Gastrocnemius medialis (tissue), 4 donors: Measurements from ENCODE around the gene NTRK1. TPM values are rescaled to one million over a fixed set of nuclear protein-coding genes. Genes with fewer than 3 reads are reported as not detected.

Source experiments
- ATAC-seq, 2 donors: fragments of 150-250 bp; one replicate each; pipeline ENCODE4 v1.9.1; 2016
- DNase-seq, 2 donors: peaks; one replicate each; pipeline ENCODE4 v3.0.0-alpha.2; 2019
- H3K27ac ChIP-seq, 4 donors: fragments of 200-600 bp; sonication (generic); 1 replicate in 1 of 4; 2 replicates in 3 of 4; pipeline ENCODE4 v1.5.1; 2016 to 2018; ENCODE audit warnings: mild to moderate bottlenecking in 2 of 4, moderate library complexity in 1 of 4
- H3K27me3 ChIP-seq, 3 donors: fragments of 200-600 bp; sonication (generic) in 2 of 3; 1 replicate in 1 of 3; 2 replicates in 2 of 3; pipeline versions ENCODE4 v1.5.1 to v1.6.0; 2016 to 2019; ENCODE audit warnings: mild to moderate bottlenecking in 1 of 3, moderate library complexity in 1 of 3
- H3K36me3 ChIP-seq, 2 donors: fragments of 200-600 bp; sonication (generic) in 1 of 2; one replicate each; pipeline ENCODE4 v1.5.1; 2017 to 2018
- H3K4me1 ChIP-seq, 2 donors: fragments of 200-600 bp; sonication (generic) in 1 of 2; one replicate each; pipeline ENCODE4 v1.5.1; 2016 to 2017; ENCODE audit warnings: mild to moderate bottlenecking in 2 of 2
- H3K4me3 ChIP-seq, 4 donors: fragments of 200-600 bp; sonication (generic) in 3 of 4; 1 replicate in 1 of 4; 2 replicates in 3 of 4; pipeline ENCODE4 v1.5.1; 2016 to 2019; ENCODE audit warnings: mild to moderate bottlenecking in 2 of 4
- H3K9me3 ChIP-seq, 3 donors: fragments of 200-600 bp; sonication (generic) in 2 of 3; 1 replicate in 1 of 3; 2 replicates in 2 of 3; pipeline ENCODE4 v1.5.1; 2016 to 2019
- CTCF ChIP-seq, 5 experiments: fragments of 450-650 bp in 3 of 5; fragments of 200-600 bp in 2 of 5; sonication (generic) in 2 of 5; IDR thresholded peaks in 4 of 5; conservative IDR thresholded peaks in 1 of 5; 1 replicate in 4 of 5; 2 replicates in 1 of 5; pipeline ENCODE4 v1.5.1; 2016 to 2019; ENCODE audit warnings: antibody characterized with exemption in 5 of 5, mild to moderate bottlenecking in 3 of 5, moderate library complexity in 3 of 5
- POLR2A ChIP-seq, 2 donors: fragments of 450-650 bp; IDR thresholded peaks; one replicate each; pipeline ENCODE4 v1.6.1; 2017; ENCODE audit warnings: antibody characterized with exemption in 2 of 2, mild to moderate bottlenecking in 2 of 2, moderate library complexity in 2 of 2
- in situ Hi-C, 4 donors: fragments of 200-750 bp; cut with MboI; loops; one replicate each; pipeline versions ENCODE4 v1.15.0 to v1.8.0; 2017; ENCODE audit warnings: low sequenced_read_pairs in 4 of 4
- intact Hi-C: fragments of 100-400 bp; cut with DNase I; formaldehyde crosslinking; loops from one replicate; pipeline ENCODE4 v1.15.1; 2023; ENCODE audit warnings: low total_unique reads
- total RNA-seq, 4 donors: library from RNA; depleted of rRNA; stranded (reverse); fragments of >200 nt; gene quantifications; one replicate each; pipeline versions ENCODE4 v1.1.0 to v1.2.3, GENCODE V29; 2016

The NTRK1 gene
- total RNA-seq, 4 donors from 2014 or later, result 0.13 to 0.22 TPM; not detected in 2

GRCh38 chr1:156840186-156840897, 20.3 kb upstream of the NTRK1 start:
- Histone ChIP-seq H3K27ac (no peak overlapping the region), H3K27me3 (peaks cover 16 to 30% (median 22%) of the 10 kb centered on the region in 3 donors), H3K36me3 (no peaks in the 10 kb centered on the region), H3K9me3 (no peaks in the 10 kb centered on the region), H3K4me3 (no peak overlapping the region), H3K4me1 (no peaks in the 10 kb centered on the region)
- ATAC-seq (no peak), DNase-seq (no peak)
- TF ChIP-seq POLR2A (IDR thresholded peaks at IDR 0.05) (no peak), CTCF (IDR thresholded peaks at IDR 0.05 in 4 of 5, conservative IDR thresholded peaks at IDR 0.05 in 1 of 5) (no peak)
- intact Hi-C loops (no loop called here), in situ Hi-C loops (no loop called here)

DNA sequence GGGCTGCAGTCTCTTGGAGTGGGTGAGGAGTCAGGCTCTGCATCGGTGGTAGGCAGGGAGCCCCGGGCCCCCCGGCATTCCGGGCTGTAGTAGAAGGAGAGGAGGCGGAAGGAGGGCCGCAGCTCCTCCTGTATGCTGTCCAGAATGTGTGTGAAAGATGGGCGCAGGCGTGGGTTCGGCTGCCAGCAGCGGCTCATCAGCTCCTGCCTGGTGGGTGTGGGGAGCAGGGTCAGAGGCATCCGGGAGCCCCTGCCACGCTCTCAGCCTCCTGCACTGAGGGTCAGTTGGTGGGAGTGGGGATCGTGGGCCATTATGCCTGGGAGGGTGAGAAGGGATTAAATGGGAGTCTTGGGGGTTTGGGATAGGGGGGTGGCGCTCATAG, 19.8 kb upstream of the NTRK1 start:
- in situ Hi-C loops (no loop called here), intact Hi-C loops (no loop called here)
- Histone ChIP-seq H3K36me3 (no peaks in the 10 kb centered on the region), H3K27ac (no peak overlapping the region), H3K4me3 (no peak overlapping the region), H3K9me3 (no peaks in the 10 kb centered on the region), H3K27me3 (peaks cover 17 to 34% (median 28%) of the 10 kb centered on the region in 3 donors), H3K4me1 (no peaks in the 10 kb centered on the region)
- TF ChIP-seq POLR2A (IDR thresholded peaks at IDR 0.05) (no peak), CTCF (IDR thresholded peaks at IDR 0.05 in 4 of 5, conservative IDR thresholded peaks at IDR 0.05 in 1 of 5) (no peak)
- DNase-seq (no peak), ATAC-seq (no peak)

DNA sequence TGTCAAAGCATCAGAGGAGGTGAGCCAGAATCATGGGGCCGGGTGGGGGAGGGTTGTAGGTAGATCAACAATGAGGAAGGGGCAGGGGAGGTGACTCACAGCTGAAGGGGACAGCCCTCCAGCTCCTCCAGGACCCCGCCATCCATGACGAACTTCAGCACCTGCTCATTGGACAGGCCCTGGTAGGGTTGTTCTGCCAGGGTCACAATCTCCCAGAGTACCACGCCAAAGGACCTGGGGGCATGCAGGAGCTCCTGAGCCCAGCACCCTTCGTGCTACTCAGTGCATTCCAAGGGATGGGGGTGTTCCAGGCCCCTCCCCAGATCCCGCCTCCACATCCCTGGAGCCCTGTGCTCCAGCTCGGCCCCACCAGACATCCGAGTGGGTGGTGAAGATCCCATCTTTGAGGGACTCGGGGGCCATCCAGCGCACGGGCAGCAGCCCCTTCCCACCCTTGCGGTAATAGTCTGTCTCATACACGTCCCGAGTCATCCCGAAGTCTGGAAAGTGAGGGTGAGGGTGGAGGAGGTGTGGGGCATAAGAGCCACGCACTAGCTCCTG, 19.3 kb upstream of the NTRK1 start:
- Histone ChIP-seq H3K4me3 (no peak overlapping the region), H3K36me3 (no peaks in the 10 kb centered on the region), H3K9me3 (no peaks in the 10 kb centered on the region), H3K27ac (no peak overlapping the region), H3K27me3 (peaks cover 17 to 34% (median 30%) of the 10 kb centered on the region in 3 donors), H3K4me1 (no peaks in the 10 kb centered on the region)
- in situ Hi-C loops, result no loop called here
- intact Hi-C loops, result no loop called here
- no peak for TF ChIP-seq POLR2A (IDR thresholded peaks at IDR 0.05)
- no peak for TF ChIP-seq CTCF (IDR thresholded peaks at IDR 0.05 in 4 of 5, conservative IDR thresholded peaks at IDR 0.05 in 1 of 5)
- DNase-seq (no peak), ATAC-seq (no peak)

DNA sequence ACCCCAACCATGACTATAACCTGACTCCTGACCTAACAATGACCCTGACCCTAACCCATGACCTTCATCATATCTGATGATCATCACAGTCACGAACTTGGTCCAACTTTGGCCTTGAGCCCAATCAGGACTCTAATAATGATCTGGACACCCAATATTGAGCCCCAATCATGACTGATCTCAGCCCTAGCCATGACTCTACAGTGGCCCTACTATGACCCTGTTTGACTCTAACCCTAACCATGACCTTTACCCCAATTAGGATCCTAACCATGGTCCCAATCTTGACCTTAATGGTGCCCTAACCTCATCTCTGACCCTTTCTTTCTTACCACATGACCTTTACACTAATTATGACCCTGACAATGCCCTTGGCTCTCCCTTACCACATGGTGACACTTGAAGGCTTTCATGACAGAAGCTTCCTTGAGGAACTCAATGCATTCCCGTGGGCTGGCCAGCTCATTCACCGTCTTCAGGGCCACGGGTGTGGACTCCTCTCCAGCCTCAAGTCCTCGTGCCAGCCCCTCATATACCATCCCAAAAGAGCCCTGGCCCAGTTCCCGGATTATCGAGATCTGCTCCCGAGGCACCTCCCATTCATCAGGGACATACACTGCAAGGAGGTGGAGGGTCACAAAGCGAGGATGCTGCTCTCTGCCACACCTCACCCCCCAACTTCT, 17.9 kb upstream of the NTRK1 start:
- Histone ChIP-seq H3K27ac (no peak overlapping the region), H3K36me3 (no peaks in the 10 kb centered on the region), H3K27me3 (peaks cover 17 to 34% (median 30%) of the 10 kb centered on the region in 3 donors), H3K4me1 (no peaks in the 10 kb centered on the region), H3K4me3 (no peak overlapping the region), H3K9me3 (no peaks in the 10 kb centered on the region)
- DNase-seq (no peak), ATAC-seq (no peak)
- in situ Hi-C loops, result no loop called here
- intact Hi-C loops, result no loop called here
- TF ChIP-seq POLR2A (IDR thresholded peaks at IDR 0.05), result no peak

DNA sequence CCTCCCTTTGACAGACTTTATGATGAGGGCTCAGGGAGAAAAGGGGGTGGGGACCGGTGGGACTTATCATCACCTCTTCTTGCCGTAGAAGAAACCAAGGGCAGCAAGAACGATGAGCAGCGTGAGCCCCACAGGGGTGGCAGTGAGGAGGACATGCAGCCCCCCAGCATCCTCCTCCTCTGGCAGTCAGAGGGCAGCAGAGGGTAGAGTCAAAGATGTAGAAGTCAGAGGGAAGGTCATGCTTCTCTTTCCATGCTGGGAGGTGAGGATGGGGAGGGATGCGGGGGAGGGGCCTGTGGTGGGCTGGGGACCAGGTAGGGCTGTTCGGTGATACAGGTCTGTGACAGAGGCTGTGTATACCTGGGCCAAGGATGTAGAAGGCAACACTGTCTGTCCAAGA, 16.6 kb upstream of the NTRK1 start:
- Histone ChIP-seq H3K9me3 (no peaks in the 10 kb centered on the region), H3K27ac (no peak overlapping the region), H3K4me1 (no peaks in the 10 kb centered on the region), H3K27me3 (peaks cover 17 to 37% (median 29%) of the 10 kb centered on the region in 3 donors), H3K4me3 (no peak overlapping the region), H3K36me3 (no peaks in the 10 kb centered on the region)
- in situ Hi-C loops, result no loop called here
- intact Hi-C loops, result no loop called here
- no peak for TF ChIP-seq POLR2A (IDR thresholded peaks at IDR 0.05)
- no peak for TF ChIP-seq CTCF (IDR thresholded peaks at IDR 0.05 in 4 of 5, conservative IDR thresholded peaks at IDR 0.05 in 1 of 5)
- no peak for DNase-seq
- no peak for ATAC-seq
